ENCODE measurements around the gene RYR2.

RYR2 gene

DNA sequence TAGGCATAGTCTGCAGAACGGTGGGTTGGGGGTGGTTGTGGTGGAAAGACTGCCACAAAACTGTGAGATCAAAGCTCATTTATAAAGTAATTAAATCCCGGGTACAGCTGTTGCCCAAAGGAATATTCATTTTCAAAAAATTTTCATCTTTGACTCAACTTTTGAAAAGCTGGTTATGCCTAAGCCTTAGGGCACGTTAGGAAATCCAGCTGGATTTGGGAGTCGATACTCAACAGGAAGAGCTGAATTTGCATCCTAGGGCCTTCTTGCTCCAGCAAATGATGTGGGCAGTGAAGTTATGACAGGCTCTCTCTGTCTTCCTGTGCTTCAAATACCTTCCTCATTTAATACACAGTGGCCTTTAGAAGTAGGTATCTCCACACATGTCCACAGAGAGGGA, 817.0 kb downstream of the RYR2 start:
- no peak for DNase-seq (ENCODE audit: low read depth in 2 of 2)

DNA sequence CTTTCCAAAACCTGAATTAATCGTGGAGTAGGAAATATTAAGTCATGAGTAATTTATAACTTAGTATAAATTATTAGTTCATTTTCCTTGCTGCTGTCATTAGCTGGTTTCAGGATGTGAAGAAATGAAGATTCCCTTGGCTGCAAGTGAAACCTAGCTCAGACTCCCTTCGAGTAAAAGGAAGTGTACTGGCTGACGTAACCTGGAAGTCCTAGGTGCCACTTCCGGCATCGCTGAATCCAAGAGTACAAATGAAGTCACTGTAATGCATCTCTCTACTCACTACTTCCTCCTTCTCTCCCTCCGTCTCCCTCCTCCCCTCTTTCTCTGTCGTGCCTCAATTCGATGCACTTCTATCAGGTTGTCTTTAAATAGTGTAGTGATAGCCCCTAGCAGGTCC, 820.0 kb downstream of the RYR2 start:
- no peak for DNase-seq (ENCODE audit: low read depth in 2 of 2)

DNA sequence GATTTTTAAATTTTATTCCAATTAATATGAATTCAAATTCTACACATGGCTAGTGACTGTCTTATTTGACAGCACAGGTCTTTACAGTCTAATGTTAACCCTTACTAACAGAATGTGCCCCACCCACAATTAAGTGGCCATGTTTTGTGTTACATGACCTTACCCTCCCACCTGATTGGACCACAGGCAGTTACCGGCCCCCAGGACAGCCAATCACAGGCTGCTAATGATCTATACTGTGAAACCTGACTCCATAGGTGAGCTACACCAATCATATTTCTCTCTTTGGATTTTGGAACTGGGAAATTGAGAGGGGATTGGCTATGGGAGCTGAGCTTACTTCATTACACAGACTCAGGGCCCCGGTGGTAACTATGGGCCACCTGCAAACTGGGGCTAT, 821.2 kb downstream of the RYR2 start:
- no peak for DNase-seq (ENCODE audit: low read depth in 2 of 2)

DNA sequence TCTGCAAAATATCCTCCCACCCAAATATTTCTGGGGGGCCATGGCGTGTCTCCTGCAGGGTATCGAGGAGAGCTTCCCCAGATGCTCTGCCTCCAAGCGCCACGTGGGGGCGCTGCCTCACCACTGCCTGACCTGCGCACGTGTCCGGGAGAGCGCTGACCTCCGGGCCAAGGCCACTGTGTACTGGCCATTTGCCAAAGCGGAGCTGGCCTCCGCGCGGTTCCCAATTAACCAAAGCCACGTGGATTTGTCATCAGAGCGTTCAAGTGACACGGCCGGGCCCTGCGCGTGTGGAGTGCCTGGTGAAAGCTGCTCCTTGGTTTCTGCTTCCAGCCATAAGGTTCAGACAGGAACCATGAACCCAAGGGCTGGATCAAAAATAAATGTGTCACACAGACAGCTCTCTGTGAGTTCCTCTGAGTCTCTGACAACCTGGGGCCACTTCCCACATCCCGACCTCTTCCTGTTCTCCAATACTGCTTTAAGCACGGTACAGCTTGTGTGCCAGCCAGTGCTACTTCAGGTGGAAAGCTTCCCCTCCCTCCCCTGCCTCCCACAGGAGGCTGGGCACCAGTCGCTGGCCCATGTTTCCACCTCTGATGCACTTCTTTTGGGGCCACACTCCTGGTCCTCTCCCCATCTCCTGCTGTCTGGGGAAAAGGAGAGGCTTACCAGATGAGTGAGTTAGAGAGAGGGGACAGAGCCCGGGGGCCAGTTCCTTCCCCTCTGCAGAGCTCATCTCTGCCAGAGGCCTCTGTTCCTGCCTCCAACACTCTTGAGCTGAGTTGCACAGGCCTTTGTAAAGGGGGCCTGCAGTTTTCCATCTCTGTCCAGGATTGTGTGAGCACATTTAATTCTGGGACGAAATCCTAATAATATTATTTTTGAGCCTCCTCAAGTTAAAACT, 822.6 kb downstream of the RYR2 start:
- peak in 1 of 2 donors; percentile 2 for DNase-seq (ENCODE audit: low read depth in 2 of 2)

DNA sequence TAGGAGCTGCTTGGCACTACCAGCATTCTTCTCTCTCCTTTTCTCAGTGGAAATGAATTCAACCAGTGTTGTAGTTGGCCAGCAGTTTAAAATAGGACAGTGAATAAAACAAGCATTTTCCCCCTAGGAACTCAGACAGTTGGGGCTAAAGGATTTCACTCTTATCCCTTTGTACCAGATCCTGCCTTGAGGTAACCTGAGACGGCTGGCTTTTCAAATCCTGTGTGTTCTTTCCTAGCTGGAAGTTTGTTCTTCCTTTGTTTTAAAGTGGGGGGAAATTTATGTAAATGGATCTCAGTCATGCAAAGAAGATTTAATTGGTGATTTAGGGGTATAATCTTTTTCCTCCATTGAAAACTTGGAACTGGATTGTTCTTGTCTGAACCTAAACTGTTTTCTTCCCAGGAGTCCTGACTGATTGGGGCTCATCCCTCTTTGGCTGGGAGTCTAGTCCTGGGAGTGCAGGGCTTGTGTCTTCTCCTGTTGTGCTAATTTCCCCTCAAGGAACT, 825.5 kb downstream of the RYR2 start:
- DNase-seq (ENCODE audit: low read depth in 2 of 2): no peak

DNA sequence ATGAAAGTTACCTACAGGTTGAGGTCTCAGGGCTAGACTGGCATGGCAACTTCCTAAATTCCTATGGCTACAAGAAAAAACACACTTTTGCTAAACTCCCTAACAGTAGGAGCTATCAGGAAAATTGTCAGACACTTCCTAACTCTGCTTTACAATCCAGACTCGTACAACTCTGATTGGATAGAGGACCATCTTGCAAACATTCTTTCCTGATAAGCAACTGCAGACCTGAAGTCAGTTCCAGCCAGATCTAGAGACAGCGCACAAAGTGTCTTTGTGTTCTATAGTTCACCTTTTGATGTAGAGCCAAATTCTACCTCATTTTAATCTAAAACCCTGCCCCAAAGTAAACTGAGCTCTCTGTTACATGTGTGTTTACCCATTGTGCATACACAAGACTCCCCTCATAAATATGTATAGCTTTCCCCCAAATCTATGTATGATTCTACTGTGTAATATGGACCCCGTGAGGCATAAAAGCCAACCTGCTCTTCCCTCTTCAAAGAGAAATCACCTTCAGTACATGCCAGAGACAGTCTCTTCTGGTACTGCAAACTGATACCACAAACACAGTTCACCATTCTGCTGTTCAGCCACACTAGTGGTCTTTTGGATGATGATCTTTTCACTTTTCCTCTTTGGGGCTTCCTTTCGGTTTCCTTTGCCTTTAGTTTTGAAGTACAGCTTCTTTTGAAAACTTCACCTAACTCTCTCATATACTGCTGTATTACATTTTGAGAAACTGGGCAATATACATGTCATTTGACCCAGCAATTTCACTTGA, 827.0 kb downstream of the RYR2 start:
- no peak for DNase-seq (ENCODE audit: low read depth in 2 of 2)

DNA sequence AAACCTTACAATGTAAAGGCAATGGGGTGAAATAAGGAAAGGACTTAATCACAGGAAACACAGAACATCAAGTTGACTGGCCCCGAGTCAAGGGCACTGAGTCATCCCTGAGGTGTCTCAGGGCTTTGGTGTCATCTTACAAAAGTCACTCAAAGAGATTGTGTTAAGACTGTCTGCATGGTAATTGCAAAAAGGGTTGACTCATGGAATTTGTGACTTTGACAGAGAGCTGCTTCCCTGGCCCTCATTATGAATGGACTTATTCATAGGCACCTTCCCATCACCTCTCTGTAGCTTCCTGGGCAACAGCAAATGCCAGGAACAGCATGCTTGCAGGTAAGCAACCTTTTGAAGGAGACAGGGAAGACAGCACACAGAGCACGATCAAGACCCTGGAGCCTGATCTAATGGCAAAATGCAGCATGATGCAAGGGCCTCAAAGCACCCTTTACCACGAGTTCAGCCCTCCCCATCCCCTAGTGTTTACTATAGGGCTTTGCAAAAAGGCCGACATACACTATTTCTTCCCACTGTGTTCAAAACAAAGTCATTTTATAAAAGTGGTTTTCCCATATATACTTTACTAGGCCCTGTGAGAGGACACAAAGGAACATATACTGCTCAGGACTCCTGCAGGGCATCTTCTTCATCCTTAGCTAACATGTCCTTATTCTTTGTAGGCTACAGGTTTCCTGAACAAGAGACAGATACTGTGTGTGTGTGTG, 831.7 kb downstream of the RYR2 start:
- no peak for DNase-seq (ENCODE audit: low read depth in 2 of 2)

DNA sequence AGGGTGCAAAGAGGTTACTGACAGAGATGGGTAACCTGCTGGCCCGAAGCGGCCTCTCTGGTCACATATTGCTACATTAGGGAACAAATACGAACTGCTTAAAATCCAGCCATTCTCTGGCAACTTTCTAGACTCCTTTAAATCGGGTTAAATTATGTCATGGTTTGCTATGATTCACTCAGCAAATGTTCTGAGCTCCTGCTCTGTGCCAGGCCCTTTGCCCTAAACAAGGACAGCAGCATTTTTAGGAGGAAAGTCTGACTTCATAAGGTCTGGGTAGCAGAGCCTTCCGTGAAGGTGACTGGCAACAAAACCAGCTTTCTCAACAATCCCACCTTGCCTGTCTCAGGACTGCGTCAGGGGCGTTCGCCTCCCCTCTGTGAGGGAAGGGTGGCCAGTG, 833.3 kb downstream of the RYR2 start:
- DNase-seq (ENCODE audit: low read depth in 2 of 2): no peak

DNA sequence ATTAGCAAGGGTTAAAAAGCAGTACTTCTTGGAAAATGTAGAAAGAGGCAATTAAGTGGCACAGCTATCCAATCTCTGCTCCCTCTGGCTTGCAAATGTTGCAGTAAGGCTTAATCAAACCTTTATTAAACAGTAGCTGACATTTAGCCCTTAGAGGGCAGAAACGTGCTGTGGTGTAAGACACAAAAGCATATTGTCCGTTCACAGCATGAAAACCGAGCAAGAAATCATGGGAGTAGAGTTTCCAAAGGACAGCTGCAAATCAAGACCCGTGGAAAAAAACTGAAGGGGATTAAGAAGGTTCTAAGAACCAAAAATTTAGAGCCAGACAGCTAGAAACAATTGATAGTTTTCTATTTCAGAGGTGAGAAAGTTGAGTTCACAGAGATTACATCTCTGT, 835.6 kb downstream of the RYR2 start:
- DNase-seq (ENCODE audit: low read depth in 2 of 2): no peak

DNA sequence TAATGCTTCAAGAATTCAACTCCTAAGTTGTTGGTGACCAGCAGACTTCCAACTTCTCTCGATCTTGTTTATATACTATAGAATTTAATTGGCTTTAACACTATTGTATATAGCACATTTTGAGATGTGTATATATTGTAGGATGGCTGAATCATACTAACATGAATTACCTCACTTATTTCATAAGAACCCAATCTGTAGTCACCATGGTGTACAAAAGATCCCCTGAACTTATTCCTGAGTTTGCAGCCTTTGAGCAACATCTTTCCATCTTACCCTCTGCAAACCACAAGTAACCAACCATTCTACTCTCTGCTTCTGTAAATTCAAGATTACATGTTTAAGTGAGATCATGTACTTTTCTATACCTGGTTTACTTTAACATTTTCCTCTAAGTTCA, 836.4 kb downstream of the RYR2 start:
- DNase-seq (ENCODE audit: low read depth in 2 of 2): no peak

DNA sequence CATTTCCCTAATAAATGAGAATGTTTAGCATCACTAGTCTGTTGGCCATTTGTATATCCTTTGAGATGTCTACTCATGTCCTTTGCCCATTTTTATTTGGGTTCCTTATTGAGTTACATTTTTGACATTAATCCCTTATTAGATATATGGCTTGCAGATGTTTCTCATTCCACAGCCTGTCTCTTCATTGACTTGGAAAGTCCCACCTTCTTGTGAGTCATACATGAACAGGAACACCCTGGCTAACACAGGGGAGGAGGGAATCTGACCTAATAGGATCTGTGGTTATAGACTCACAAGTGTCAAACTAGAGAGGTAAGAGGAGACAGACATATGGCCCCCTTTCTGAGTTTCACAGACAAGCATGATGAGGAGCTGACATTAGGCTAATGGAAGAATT, 837.2 kb downstream of the RYR2 start:
- no peak for DNase-seq (ENCODE audit: low read depth in 2 of 2)
